Smooth muscle cell (in vitro differentiated cells): ENCODE results near the gene SLC17A2. TPM values are rescaled to one million over a fixed set of nuclear protein-coding genes. Genes with fewer than 3 reads are reported as not detected.

Experiments
- DNase-seq: peaks from one replicate; lab custom pipeline; 2025; ENCODE audit not compliant: unreplicated experiment; lab: John Stamatoyannopoulos, UW
- H2AFZ ChIP-seq: fragments of 200-600 bp; sonication (generic); 2 replicates; pipeline ENCODE4 v1.6.0; 2016; ENCODE audit warnings: antibody characterized with exemption, low read depth, mild to moderate bottlenecking
- H3F3A ChIP-seq: fragments of 200-600 bp; sonication (generic); 2 replicates; pipeline ENCODE4 v1.6.0; 2017; ENCODE audit warnings: antibody characterized with exemption, low read depth
- H3K27ac ChIP-seq: fragments of 200-600 bp; sonication (generic); 2 replicates; pipeline ENCODE4 v1.5.1; 2016; ENCODE audit warnings: low read depth, mild to moderate bottlenecking
- H3K27me3 ChIP-seq: fragments of 200-600 bp; sonication (generic); 2 replicates; pipeline ENCODE4 v1.6.1; 2016; ENCODE audit warnings: low read depth, mild to moderate bottlenecking
- H3K36me3 ChIP-seq: fragments of 200-600 bp; sonication (generic); 2 replicates; pipeline ENCODE4 v1.5.1; 2016; ENCODE audit warnings: low read depth
- H3K4me1 ChIP-seq: fragments of 200-600 bp; sonication (generic); 2 replicates; pipeline ENCODE4 v1.5.1; 2016; ENCODE audit warnings: low read depth
- H3K4me2 ChIP-seq: fragments of 200-600 bp; sonication (generic); 2 replicates; pipeline ENCODE4 v1.6.0; 2016; ENCODE audit warnings: mild to moderate bottlenecking
- H3K4me3 ChIP-seq: fragments of 200-600 bp; sonication (generic); 2 replicates; pipeline ENCODE4 v1.5.1; 2016; ENCODE audit warnings: mild to moderate bottlenecking
- H3K79me2 ChIP-seq: fragments of 200-600 bp; sonication (generic); 2 replicates; pipeline ENCODE4 v1.6.0; 2016; ENCODE audit warnings: low read depth, mild to moderate bottlenecking
- H3K9ac ChIP-seq: fragments of 200-600 bp; sonication (generic); 2 replicates; pipeline ENCODE4 v1.6.0; 2016; ENCODE audit warnings: low read depth
- H3K9me3 ChIP-seq: fragments of 200-600 bp; sonication (generic); replicated peaks from 2 replicates; pipeline ENCODE4 v1.5.1; 2016; ENCODE audit warnings: low read depth
- H4K20me1 ChIP-seq: fragments of 200-600 bp; sonication (generic); 2 replicates; pipeline ENCODE4 v1.6.0; 2016; ENCODE audit warnings: low read depth
- CTCF ChIP-seq: fragments of 200-600 bp; sonication (generic); IDR thresholded peaks from 2 replicates; pipeline ENCODE4 v1.5.1; 2017; ENCODE audit warnings: borderline replicate concordance, mild to moderate bottlenecking, antibody characterized with exemption; ENCODE audit not compliant: insufficient read depth, poor library complexity, severe bottlenecking
- WGBS: methylation state at CpG from one replicate; pipeline ENCODE4 v1.1.7; 2016; ENCODE audit warnings: low lambda C conversion rate; 5-methylcytosine and 5-hydroxymethylcytosine counted together
- polyA plus RNA-seq: library from polyadenylated mRNA; unstranded; fragments of >200 nt; fragmentation: Nextera tagmentation; extraction: Ambion mirVana; gene quantifications from 2 replicates; pipeline ENCODE4 v1.2.1, GENCODE V29; 2016
- total RNA-seq: library from RNA; depleted of rRNA; stranded (reverse); fragments of >200 nt; gene quantifications from 2 replicates; pipeline ENCODE4 v1.2.3, GENCODE V29; 2014

SLC17A2 gene
- total and polyA plus RNA-seq, 2 experiments from 2014 or later, result not detected

GRCh38 chr6:25919657-25920056 is 10.8 kb downstream of the SLC17A2 start:
- no peaks in the 10 kb centered on the region for H3K4me1 ChIP-seq
- no peak overlapping the region for H3K27ac ChIP-seq
- no peak for DNase-seq
- H2AFZ ChIP-seq, result no peak overlapping the region
- H3K9me3 ChIP-seq, result no peaks in the 10 kb centered on the region
- no peak overlapping the region for H3K9ac ChIP-seq
- H4K20me1 ChIP-seq, result no peaks in the 10 kb centered on the region
- no peaks in the 10 kb centered on the region for H3K79me2 ChIP-seq
- TF ChIP-seq CTCF, result no peak
- H3K4me3 ChIP-seq, result no peak overlapping the region
- no peaks in the 10 kb centered on the region for H3K27me3 ChIP-seq
- H3K36me3 ChIP-seq, result no peaks in the 10 kb centered on the region
- WGBS, result 94% methylated on average over 2 of the region's 5 CpGs
- H3F3A ChIP-seq, result no peaks in the 10 kb centered on the region
- no peak overlapping the region for H3K4me2 ChIP-seq

GRCh38 chr6:25918083-25918683 is 12.3 kb downstream of the SLC17A2 start:
- H2AFZ ChIP-seq, result no peak overlapping the region
- H3K4me2 ChIP-seq, result no peak overlapping the region
- no peaks in the 10 kb centered on the region for H3K36me3 ChIP-seq
- H3K79me2 ChIP-seq, result no peaks in the 10 kb centered on the region
- H3K27ac ChIP-seq, result no peak overlapping the region
- no peak for DNase-seq
- H3K4me3 ChIP-seq, result no peak overlapping the region
- H3K9me3 ChIP-seq, result no peaks in the 10 kb centered on the region
- no peaks in the 10 kb centered on the region for H3K4me1 ChIP-seq
- no peaks in the 10 kb centered on the region for H3K27me3 ChIP-seq
- no peak for TF ChIP-seq CTCF
- H3F3A ChIP-seq, result no peaks in the 10 kb centered on the region
- no peaks in the 10 kb centered on the region for H4K20me1 ChIP-seq
- no peak overlapping the region for H3K9ac ChIP-seq
- WGBS, result 70% methylated on average over 5 of the region's 5 CpGs

- TF ChIP-seq CTCF, result no peak
- no peak for DNase-seq
- H2AFZ ChIP-seq, result no peak overlapping the region
- H3K9me3 ChIP-seq, result no peaks in the 10 kb centered on the region
- H3K4me1 ChIP-seq, result no peaks in the 10 kb centered on the region
- no peak overlapping the region for H3K9ac ChIP-seq
- H3F3A ChIP-seq, result no peaks in the 10 kb centered on the region
- no peak overlapping the region for H3K4me3 ChIP-seq
- no peaks in the 10 kb centered on the region for H3K79me2 ChIP-seq
- no peaks in the 10 kb centered on the region for H3K27me3 ChIP-seq
- H4K20me1 ChIP-seq, result no peaks in the 10 kb centered on the region
- 90% methylated on average over 7 of the region's 7 CpGs for WGBS
- H3K27ac ChIP-seq, result no peak overlapping the region
- no peak overlapping the region for H3K4me2 ChIP-seq
- no peaks in the 10 kb centered on the region for H3K36me3 ChIP-seq
Observed at GRCh38 chr6:25916789-25917490, 13.6 kb downstream of the SLC17A2 start.

- Histone ChIP-seq H3K9me3 (no peaks in the 10 kb centered on the region), H3K36me3 (no peaks in the 10 kb centered on the region), H2AFZ (no peak overlapping the region), H3K4me1 (no peaks in the 10 kb centered on the region), H3K79me2 (no peaks in the 10 kb centered on the region), H4K20me1 (no peaks in the 10 kb centered on the region), H3K4me2 (no peak overlapping the region), H3K27me3 (no peaks in the 10 kb centered on the region), H3K9ac (no peak overlapping the region), H3K4me3 (no peak overlapping the region), H3F3A (no peaks in the 10 kb centered on the region), H3K27ac (no peak overlapping the region)
- no peak for TF ChIP-seq CTCF
- DNase-seq, result no peak
- WGBS, result 93% methylated on average over 3 of the region's 3 CpGs
Observed at GRCh38 chr6:25916330-25916729, 14.2 kb downstream of the SLC17A2 start.
